Medulla oblongata (tissue), 1 donor: ENCODE results near the gene POLR2H.

Experiments used
- DNase-seq: peaks from one replicate; pipeline ENCODE4 v3.0.0-alpha.2; 2015; ENCODE audit errors: extremely low spot score

Gene POLR2H

GRCh38 chr3:184361532-184361931 lies at the start of gene POLR2H, which contains the start of gene CLCN2:
Gene POLR2H, plus strand, starts transcription at chr3:184361710. Its CDS starts 1,783 bp downstream, at chr3:184363493.
Gene CLCN2, minus strand, starts transcription at chr3:184361605. Its CDS starts 126 bp downstream, at chr3:184361479.
- peak; percentile 84 for DNase-seq

- peak; percentile 93 for DNase-seq
Measured at GRCh38 chr3:184314363-184314699, 47.2 kb upstream of the POLR2H start, which contains the start of gene EIF4G1. Gene EIF4G1, plus strand, starts transcription at chr3:184314606. Its CDS starts 1,191 bp downstream, at chr3:184315797.

- DNase-seq, result peak; percentile 64
Measured at GRCh38 chr3:184314700-184315542, 46.6 kb upstream of the POLR2H start.

- DNase-seq, result no peak
Measured at GRCh38 chr3:184315543-184315867, 46.0 kb upstream of the POLR2H start.

- DNase-seq, result no peak
Measured at GRCh38 chr3:184315871-184316661, 45.4 kb upstream of the POLR2H start.

- DNase-seq, result no peak
Measured at GRCh38 chr3:184316792-184317191, 44.7 kb upstream of the POLR2H start.

- no peak for DNase-seq
Measured at GRCh38 chr3:184317201-184317600, 44.3 kb upstream of the POLR2H start.

- peak; percentile 98 for DNase-seq
Measured at GRCh38 chr3:184320104-184320445, 41.4 kb upstream of the POLR2H start.

GRCh38 chr3:184321666-184322065 lies 39.8 kb upstream of the POLR2H start:
- DNase-seq, result no peak

- no peak for DNase-seq
Measured at GRCh38 chr3:184322731-184323487, 38.6 kb upstream of the POLR2H start.

GRCh38 chr3:184323696-184324095 lies 37.8 kb upstream of the POLR2H start:
- DNase-seq, result no peak

GRCh38 chr3:184325269-184325668 lies 36.2 kb upstream of the POLR2H start:
- DNase-seq, result no peak

- DNase-seq, result no peak
Measured at GRCh38 chr3:184325715-184326369, 35.7 kb upstream of the POLR2H start.

- DNase-seq, result no peak
Measured at GRCh38 chr3:184327171-184327570, 34.3 kb upstream of the POLR2H start.

GRCh38 chr3:184328516-184328915 lies 33.0 kb upstream of the POLR2H start:
- DNase-seq, result no peak

- no peak for DNase-seq
Measured at GRCh38 chr3:184332370-184333090, 29.0 kb upstream of the POLR2H start.

- no peak for DNase-seq
Measured at GRCh38 chr3:184333190-184333589, 28.3 kb upstream of the POLR2H start.

GRCh38 chr3:184333700-184334099 lies 27.8 kb upstream of the POLR2H start:
- no peak for DNase-seq

GRCh38 chr3:184334470-184335158 lies 26.9 kb upstream of the POLR2H start:
- DNase-seq, result no peak

GRCh38 chr3:184335291-184335660 lies 26.2 kb upstream of the POLR2H start:
- no peak for DNase-seq
